Osteocyte (in vitro differentiated cells): ENCODE measurements around the gene FBLN2. TPM values are rescaled to one million over a fixed set of nuclear protein-coding genes. Genes with fewer than 3 reads are reported as not detected.

ENCODE experiments used
- DNase-seq: peaks from one replicate; pipeline ENCODE4 v3.0.0; 2021; ENCODE audit warnings: mixed read lengths; ENCODE audit not compliant: unreplicated experiment; ENCODE audit errors: extremely low spot score
- H3K27ac Mint-ChIP-seq: one replicate; pipeline ENCODE4 v1.8.0; 2021; ENCODE audit warnings: mild to moderate bottlenecking, mixed read lengths; ENCODE audit not compliant: unreplicated experiment
- H3K27me3 Mint-ChIP-seq: one replicate; pipeline ENCODE4 v1.8.0; 2021; ENCODE audit warnings: mixed read lengths; ENCODE audit not compliant: unreplicated experiment
- H3K36me3 Mint-ChIP-seq: one replicate; pipeline ENCODE4 v1.8.0; 2021; ENCODE audit warnings: mixed read lengths; ENCODE audit not compliant: unreplicated experiment
- H3K4me1 Mint-ChIP-seq: one replicate; pipeline ENCODE4 v1.8.0; 2021; ENCODE audit warnings: mixed read lengths; ENCODE audit not compliant: unreplicated experiment
- H3K4me3 Mint-ChIP-seq: one replicate; pipeline ENCODE4 v1.8.0; 2021; ENCODE audit warnings: mild to moderate bottlenecking, moderate library complexity, mixed read lengths; ENCODE audit not compliant: unreplicated experiment
- H3K9me3 Mint-ChIP-seq: one replicate; pipeline ENCODE4 v1.8.0; 2021; ENCODE audit warnings: mixed read lengths; ENCODE audit not compliant: unreplicated experiment
- CTCF ChIP-seq: fragments of 200-600 bp; sonication (generic); IDR thresholded peaks from 2 replicates; pipeline ENCODE4 v1.5.0; 2021; ENCODE audit warnings: antibody characterized with exemption, mild to moderate bottlenecking, moderate library complexity
- total RNA-seq: library from RNA; stranded (reverse); gene quantifications from 2 replicates; pipeline ENCODE4 v1.2.1, GENCODE V29; 2021

Gene FBLN2
- total RNA-seq, 1 donor from 2014 or later, result 215 TPM

- H3K36me3 Mint-ChIP-seq, result no peaks in the 10 kb centered on the region
- H3K4me1 Mint-ChIP-seq, result peaks cover 64% of the 10 kb centered on the region
- H3K27me3 Mint-ChIP-seq, result no peaks in the 10 kb centered on the region
- H3K27ac Mint-ChIP-seq, result peak overlapping the region; percentile 87
- no peak overlapping the region for H3K4me3 Mint-ChIP-seq
- DNase-seq, result no peak
- no peaks in the 10 kb centered on the region for H3K9me3 Mint-ChIP-seq
- no peak for TF ChIP-seq CTCF
These were observed 34.1 kb upstream of the FBLN2 start for GRCh38 chr3:13514639-13515435.

DNA sequence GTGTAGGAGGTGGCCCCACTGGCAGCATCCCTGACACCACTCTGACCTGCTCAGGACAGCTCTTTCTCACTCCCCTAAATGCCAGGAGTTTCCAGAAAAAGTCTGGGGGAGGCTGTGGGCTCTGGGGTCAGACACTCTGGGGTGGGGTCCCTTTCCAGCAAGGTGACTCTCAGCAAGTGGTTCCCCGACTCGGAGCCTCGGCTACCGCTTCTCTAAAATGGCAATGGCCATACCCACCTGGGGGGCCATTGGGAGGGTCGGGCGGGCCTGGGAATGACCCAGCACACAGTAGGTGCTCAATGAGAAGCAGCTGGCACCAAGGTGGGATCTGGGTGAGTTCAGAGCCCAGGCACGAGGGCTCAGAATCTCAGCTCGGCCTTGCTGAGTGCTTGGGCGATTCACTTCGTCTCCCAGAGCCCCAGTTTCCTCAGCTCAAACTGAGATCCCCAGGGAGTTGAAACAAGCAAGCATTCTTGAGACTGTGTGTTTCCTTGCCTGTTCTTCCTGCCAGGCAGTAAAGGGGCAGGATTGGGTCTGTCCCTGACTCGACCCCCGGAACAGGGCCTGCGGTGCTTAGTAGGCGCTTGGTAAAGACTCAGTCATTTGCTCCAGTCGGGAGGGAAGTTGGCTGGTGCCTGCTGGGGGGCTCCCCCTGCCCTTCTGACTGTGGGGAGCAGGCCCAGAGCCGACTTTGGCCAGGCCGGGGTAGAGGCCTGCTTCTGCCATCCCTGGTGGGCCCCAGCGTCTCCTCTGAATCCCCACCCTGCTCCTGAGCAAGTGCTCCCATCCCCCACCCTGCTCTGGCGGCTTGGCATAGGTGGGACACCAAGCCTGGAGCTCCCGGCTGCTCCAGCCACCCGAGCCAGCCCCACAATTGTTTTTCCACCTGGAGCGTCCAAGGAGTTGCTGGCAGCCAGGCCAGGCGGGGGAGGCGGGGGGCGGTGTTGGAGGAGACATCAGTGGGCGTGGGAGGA lies 32.9 kb upstream of the FBLN2 start:
- H3K4me3 Mint-ChIP-seq, result no peak overlapping the region
- H3K4me1 Mint-ChIP-seq, result peaks cover 66% of the 10 kb centered on the region
- H3K27me3 Mint-ChIP-seq, result no peaks in the 10 kb centered on the region
- H3K27ac Mint-ChIP-seq, result peak overlapping the region; percentile 27
- TF ChIP-seq CTCF, result no peak
- H3K9me3 Mint-ChIP-seq, result no peaks in the 10 kb centered on the region
- DNase-seq, result no peak
- no peaks in the 10 kb centered on the region for H3K36me3 Mint-ChIP-seq

DNA sequence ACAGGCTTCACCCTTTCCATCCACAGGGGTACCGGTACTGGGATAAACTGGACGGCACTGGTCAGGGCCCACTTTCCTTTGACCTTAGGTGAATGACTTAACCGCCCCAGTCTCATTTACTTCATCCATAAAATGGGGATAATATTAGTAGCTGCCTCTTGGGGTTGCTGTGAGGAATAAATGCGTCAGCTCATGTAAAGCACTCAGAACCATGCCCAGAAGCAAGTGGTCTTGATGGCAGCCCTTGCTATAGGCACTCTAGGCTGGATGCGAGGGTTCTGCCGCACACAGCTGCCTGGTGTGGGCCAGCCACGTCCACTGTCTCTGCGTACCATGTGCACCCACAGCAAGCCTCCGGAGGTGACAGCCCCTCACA lies 32.2 kb upstream of the FBLN2 start:
- Mint-ChIP-seq H3K4me1 (peaks cover 64% of the 10 kb centered on the region), H3K4me3 (no peak overlapping the region), H3K27ac (no peak overlapping the region), H3K36me3 (no peaks in the 10 kb centered on the region), H3K9me3 (no peaks in the 10 kb centered on the region), H3K27me3 (no peaks in the 10 kb centered on the region)
- TF ChIP-seq CTCF, result no peak
- DNase-seq, result no peak

DNA sequence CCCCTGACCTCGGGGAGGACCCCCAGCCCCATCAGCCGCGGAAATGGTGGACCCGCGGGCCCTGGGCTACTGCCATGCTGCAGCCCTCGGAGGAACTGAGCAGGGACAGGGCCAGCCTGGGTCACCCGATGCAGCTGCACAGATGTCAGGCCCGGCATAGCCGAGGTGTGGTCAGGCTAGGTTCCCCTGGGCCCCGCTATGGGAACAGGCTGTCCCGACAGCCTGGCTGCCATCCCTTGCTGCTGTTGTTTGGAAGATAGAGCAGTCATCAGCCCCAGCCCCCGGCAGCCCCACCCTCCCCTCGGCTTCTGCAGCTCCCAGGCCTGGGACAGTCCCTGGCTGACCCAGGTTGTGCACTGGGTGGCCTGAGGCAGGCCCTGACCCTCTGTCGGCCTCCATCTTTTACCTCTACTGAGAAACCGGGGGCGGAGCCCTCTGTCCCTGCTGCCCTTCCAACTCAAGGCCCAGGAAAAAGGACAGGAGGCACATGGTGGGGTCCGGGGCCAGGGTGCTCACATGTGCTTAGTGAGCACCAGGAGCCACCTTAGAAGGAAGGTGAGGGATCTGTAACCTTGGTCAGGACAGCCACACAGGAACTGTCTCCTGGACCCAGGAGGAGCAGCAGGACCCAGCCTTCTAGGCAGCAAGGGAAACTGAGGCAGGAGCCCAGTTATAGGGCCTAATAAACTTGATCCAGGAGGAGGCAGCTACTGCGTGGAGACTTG lies 31.5 kb upstream of the FBLN2 start:
- no peak for TF ChIP-seq CTCF
- DNase-seq, result no peak
- Mint-ChIP-seq H3K4me1 (peaks cover 62% of the 10 kb centered on the region), H3K36me3 (no peaks in the 10 kb centered on the region), H3K9me3 (no peaks in the 10 kb centered on the region), H3K27me3 (no peaks in the 10 kb centered on the region), H3K4me3 (no peak overlapping the region), H3K27ac (no peak overlapping the region)
